GM12874 (cell line): Measurements from ENCODE around the gene EVA1A.

Source experiments
- CTCF ChIP-seq: IDR thresholded peaks from 2 replicates; pipeline ENCODE4 v1.5.1; 2011; ENCODE audit warnings: low read depth, mild to moderate bottlenecking, control low read depth, low read length, moderate library complexity; ENCODE audit not compliant: insufficient read depth

Gene EVA1A

GRCh38 chr2:75597949-75598348 lies 37.2 kb upstream of the EVA1A start:
- no peak for TF ChIP-seq CTCF

GRCh38 chr2:75596784-75597183 lies 36.0 kb upstream of the EVA1A start:
- no peak for TF ChIP-seq CTCF

- no peak for TF ChIP-seq CTCF
Observed at GRCh38 chr2:75595541-75596395, 35.0 kb upstream of the EVA1A start.

- no peak for TF ChIP-seq CTCF
Observed at GRCh38 chr2:75594596-75594995, 33.9 kb upstream of the EVA1A start.

GRCh38 chr2:75592888-75593287 lies 32.1 kb upstream of the EVA1A start:
- no peak for TF ChIP-seq CTCF

- TF ChIP-seq CTCF = no peak
Observed at GRCh38 chr2:75592030-75592429, 31.3 kb upstream of the EVA1A start.

- TF ChIP-seq CTCF = no peak
Observed at GRCh38 chr2:75589391-75590105, 28.8 kb upstream of the EVA1A start.
